Measurements from ENCODE around the gene SULT1C2.

DNA sequence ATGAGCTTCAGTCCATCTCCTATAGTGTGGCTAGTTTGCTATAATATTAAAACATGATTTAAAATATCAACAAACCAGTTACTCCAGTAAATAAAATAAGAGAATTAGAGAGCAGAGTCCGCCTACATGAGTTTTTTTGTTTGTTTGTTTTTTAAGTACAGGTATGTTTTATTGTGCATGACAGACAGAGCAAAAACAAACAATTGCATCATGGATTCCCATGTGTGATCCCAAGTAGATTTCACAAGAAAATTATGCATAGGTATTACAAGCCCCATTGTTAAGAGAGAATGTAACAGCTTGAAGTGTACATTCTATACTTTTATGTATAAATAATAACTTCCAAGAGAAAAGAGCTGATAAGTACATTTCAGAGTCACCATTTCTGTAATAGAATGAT lies 27.9 kb upstream of the SULT1C2 start:
- TF ChIP-seq, protein P1, sequence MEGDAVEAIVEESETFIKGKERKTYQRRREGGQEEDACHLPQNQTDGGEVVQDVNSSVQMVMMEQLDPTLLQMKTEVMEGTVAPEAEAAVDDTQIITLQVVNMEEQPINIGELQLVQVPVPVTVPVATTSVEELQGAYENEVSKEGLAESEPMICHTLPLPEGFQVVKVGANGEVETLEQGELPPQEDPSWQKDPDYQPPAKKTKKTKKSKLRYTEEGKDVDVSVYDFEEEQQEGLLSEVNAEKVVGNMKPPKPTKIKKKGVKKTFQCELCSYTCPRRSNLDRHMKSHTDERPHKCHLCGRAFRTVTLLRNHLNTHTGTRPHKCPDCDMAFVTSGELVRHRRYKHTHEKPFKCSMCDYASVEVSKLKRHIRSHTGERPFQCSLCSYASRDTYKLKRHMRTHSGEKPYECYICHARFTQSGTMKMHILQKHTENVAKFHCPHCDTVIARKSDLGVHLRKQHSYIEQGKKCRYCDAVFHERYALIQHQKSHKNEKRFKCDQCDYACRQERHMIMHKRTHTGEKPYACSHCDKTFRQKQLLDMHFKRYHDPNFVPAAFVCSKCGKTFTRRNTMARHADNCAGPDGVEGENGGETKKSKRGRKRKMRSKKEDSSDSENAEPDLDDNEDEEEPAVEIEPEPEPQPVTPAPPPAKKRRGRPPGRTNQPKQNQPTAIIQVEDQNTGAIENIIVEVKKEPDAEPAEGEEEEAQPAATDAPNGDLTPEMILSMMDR (IDR thresholded peaks at IDR 0.05): no peak
- no peak for TF ChIP-seq POLR2A (IDR thresholded peaks at IDR 0.05)

Data from Peyer's patch (tissue), 4 donors.